SIG-M5 treated with dmso at 0.1 percent for 504 hours (cell line): Measurements from ENCODE around the gene NCAPD2.

ENCODE experiments used
- DNase-seq: peaks from one replicate; lab custom pipeline; 2025; ENCODE audit not compliant: unreplicated experiment; lab: John Stamatoyannopoulos, UW

Gene NCAPD2

GRCh38 chr12:6533923-6534694 lies 40.2 kb downstream of the NCAPD2 start, which contains the start of gene GAPDH:
Gene GAPDH, plus strand, starts transcription at chr12:6534517. Its CDS starts 316 bp downstream, at chr12:6534833.
- peak; percentile 97 for DNase-seq

GRCh38 chr12:6534695-6534944 lies 40.7 kb downstream of the NCAPD2 start:
- DNase-seq: no peak

GRCh38 chr12:6534945-6535696 lies 41.2 kb downstream of the NCAPD2 start:
- peak; percentile 82 for DNase-seq

- no peak for DNase-seq
These were observed 41.7 kb downstream of the NCAPD2 start for GRCh38 chr12:6535697-6535946.

- no peak for DNase-seq
These were observed 42.3 kb downstream of the NCAPD2 start for GRCh38 chr12:6535960-6536847.

- DNase-seq: no peak
These were observed 43.1 kb downstream of the NCAPD2 start for GRCh38 chr12:6536894-6537579.

- DNase-seq: peak; percentile 83
These were observed 43.9 kb downstream of the NCAPD2 start for GRCh38 chr12:6537580-6538419.

- DNase-seq: peak; percentile 47
These were observed 44.8 kb downstream of the NCAPD2 start for GRCh38 chr12:6538420-6539313.

- no peak for DNase-seq
These were observed 45.4 kb downstream of the NCAPD2 start for GRCh38 chr12:6539314-6539682.

- DNase-seq: no peak
These were observed 45.8 kb downstream of the NCAPD2 start for GRCh38 chr12:6539707-6540134.

- DNase-seq: peak; percentile 44
These were observed 46.4 kb downstream of the NCAPD2 start for GRCh38 chr12:6540181-6540877.

GRCh38 chr12:6541371-6542165 lies 47.7 kb downstream of the NCAPD2 start:
- DNase-seq: no peak

GRCh38 chr12:6542209-6543009 lies 48.5 kb downstream of the NCAPD2 start:
- DNase-seq: no peak

GRCh38 chr12:6546016-6546415 lies 52.1 kb downstream of the NCAPD2 start:
- DNase-seq: no peak

- no peak for DNase-seq
These were observed 53.7 kb downstream of the NCAPD2 start for GRCh38 chr12:6547566-6547965.

- no peak for DNase-seq
These were observed 54.1 kb downstream of the NCAPD2 start for GRCh38 chr12:6547987-6548386.

- DNase-seq: no peak
These were observed 54.7 kb downstream of the NCAPD2 start for GRCh38 chr12:6548556-6548955.
